Activated T-cell treated with anti-CD3 and anti-CD28 coated beads, Interleukin-2, amount 50 U/mL, for 4 hours (primary cell): ENCODE data around the gene P3H4. TPM values are rescaled to one million over a fixed set of nuclear protein-coding genes. Genes with fewer than 3 reads are reported as not detected.
"Not testable (repeated sequence)": the region's sequence is repeated elsewhere in the genome, so short reads cannot be mapped to it uniquely, and the experiment has no call there.

Source experiments
- ATAC-seq, 2 donors: fragments of 200-7000 bp; cut with Tn5 transposase; one replicate each; pipeline ENCODE4 v1.10.0; 2021
- DNase-seq: peaks from one replicate; pipeline ENCODE4 v3.0.0-alpha.2; 2020
- H3K27me3 Mint-ChIP-seq: one replicate; pipeline ENCODE4 v1.8.0; 2021; ENCODE audit warnings: low read depth, mixed read lengths
- H3K36me3 Mint-ChIP-seq: one replicate; pipeline ENCODE4 v1.8.0; 2022; ENCODE audit warnings: mixed read lengths; ENCODE audit not compliant: insufficient read depth
- H3K4me1 Mint-ChIP-seq: one replicate; pipeline ENCODE4 v1.8.0; 2021; ENCODE audit warnings: low read depth, mixed read lengths
- H3K4me3 Mint-ChIP-seq: one replicate; pipeline ENCODE4 v1.8.0; 2021; ENCODE audit warnings: mild to moderate bottlenecking, moderate library complexity, mixed read lengths
- H3K9me3 Mint-ChIP-seq: one replicate; pipeline ENCODE4 v1.8.0; 2021; ENCODE audit warnings: mixed read lengths
- total RNA-seq, 3 donors: library from RNA; stranded (reverse); gene quantifications; one replicate each; pipeline ENCODE4 v1.2.1, GENCODE V29; 2021

P3H4 gene
- total RNA-seq, 3 donors from 2014 or later, result 2.0 to 3.6 (median 2.5) TPM

- H3K4me1 Mint-ChIP-seq, result peaks cover 19% of the 10 kb centered on the region
- H3K9me3 Mint-ChIP-seq, result no peaks in the 10 kb centered on the region
- ATAC-seq, result no peak
- peak overlapping the region; percentile 66 for H3K4me3 Mint-ChIP-seq
- no peaks in the 10 kb centered on the region for H3K36me3 Mint-ChIP-seq
- peaks cover 16% of the 10 kb centered on the region for H3K27me3 Mint-ChIP-seq
- no peak for DNase-seq
These were observed 24.7 kb downstream of the P3H4 start for GRCh38 chr17:41787021-41787418.

- Mint-ChIP-seq H3K36me3 (no peaks in the 10 kb centered on the region), H3K4me1 (peaks cover 19% of the 10 kb centered on the region), H3K9me3 (no peaks in the 10 kb centered on the region), H3K27me3 (peaks cover 22% of the 10 kb centered on the region), H3K4me3 (peak within 1 kb of the TSS; percentile 66)
- ATAC-seq (peak; percentile 95 to 97), DNase-seq (peak; percentile 86)
These were observed 25.3 kb downstream of the P3H4 start, which contains the start of gene JUP for GRCh38 chr17:41786227-41787020. Gene JUP (minus strand): TSS chr17:41786711. CDS start chr17:41771854, 14,857 bp downstream.

- DNase-seq (no peak), ATAC-seq (no peak)
- Mint-ChIP-seq H3K27me3 (peaks cover 23% of the 10 kb centered on the region), H3K4me3 (peak overlapping the region; percentile 46), H3K4me1 (peaks cover 19% of the 10 kb centered on the region), H3K36me3 (no peaks in the 10 kb centered on the region), H3K9me3 (no peaks in the 10 kb centered on the region)
These were observed 25.9 kb downstream of the P3H4 start for GRCh38 chr17:41785859-41786226.

GRCh38 chr17:41785091-41785858 is 26.5 kb downstream of the P3H4 start:
- H3K27me3 Mint-ChIP-seq, result peaks cover 25% of the 10 kb centered on the region
- peak overlapping the region; percentile 46 for H3K4me3 Mint-ChIP-seq
- no peaks in the 10 kb centered on the region for H3K36me3 Mint-ChIP-seq
- DNase-seq, result no peak
- ATAC-seq, result no peak
- H3K9me3 Mint-ChIP-seq, result no peaks in the 10 kb centered on the region
- H3K4me1 Mint-ChIP-seq, result peaks cover 17% of the 10 kb centered on the region

- H3K36me3 Mint-ChIP-seq, result no peaks in the 10 kb centered on the region
- H3K9me3 Mint-ChIP-seq, result no peaks in the 10 kb centered on the region
- peak overlapping the region; percentile 8 for H3K4me3 Mint-ChIP-seq
- ATAC-seq (no peak), DNase-seq (no peak)
- peaks cover 25% of the 10 kb centered on the region for H3K27me3 Mint-ChIP-seq
- peaks cover 17% of the 10 kb centered on the region for H3K4me1 Mint-ChIP-seq
These were observed 27.5 kb downstream of the P3H4 start for GRCh38 chr17:41784207-41784744.

GRCh38 chr17:41782142-41782541 is 29.6 kb downstream of the P3H4 start:
- Mint-ChIP-seq H3K36me3 (no peaks in the 10 kb centered on the region), H3K27me3 (peaks cover 25% of the 10 kb centered on the region), H3K4me1 (peaks cover 10% of the 10 kb centered on the region), H3K4me3 (no peak overlapping the region), H3K9me3 (no peaks in the 10 kb centered on the region)
- ATAC-seq (no peak), DNase-seq (no peak)

GRCh38 chr17:41781404-41782110 is 30.2 kb downstream of the P3H4 start:
- Mint-ChIP-seq H3K4me3 (no peak overlapping the region), H3K9me3 (no peaks in the 10 kb centered on the region), H3K36me3 (no peaks in the 10 kb centered on the region), H3K27me3 (peaks cover 20% of the 10 kb centered on the region), H3K4me1 (peaks cover 7% of the 10 kb centered on the region)
- DNase-seq (no peak), ATAC-seq (no peak)

GRCh38 chr17:41779954-41780353 is 31.8 kb downstream of the P3H4 start:
- Mint-ChIP-seq H3K27me3 (peaks cover 21% of the 10 kb centered on the region), H3K36me3 (no peaks in the 10 kb centered on the region), H3K4me1 (peaks cover 4% of the 10 kb centered on the region), H3K9me3 (no peaks in the 10 kb centered on the region), H3K4me3 (no peak overlapping the region)
- ATAC-seq (no peak), DNase-seq (no peak)

- DNase-seq, result no peak
- ATAC-seq, result no peak
- H3K9me3 Mint-ChIP-seq, result no peaks in the 10 kb centered on the region
- no peaks in the 10 kb centered on the region for H3K4me1 Mint-ChIP-seq
- peaks cover 18% of the 10 kb centered on the region for H3K27me3 Mint-ChIP-seq
- no peaks in the 10 kb centered on the region for H3K36me3 Mint-ChIP-seq
- H3K4me3 Mint-ChIP-seq, result no peak overlapping the region
These were observed 34.1 kb downstream of the P3H4 start for GRCh38 chr17:41777574-41778188.

GRCh38 chr17:41777157-41777573 is 34.6 kb downstream of the P3H4 start:
- H3K4me1 Mint-ChIP-seq, result no peaks in the 10 kb centered on the region
- no peaks in the 10 kb centered on the region for H3K9me3 Mint-ChIP-seq
- no peak overlapping the region for H3K4me3 Mint-ChIP-seq
- peaks cover 19% of the 10 kb centered on the region for H3K27me3 Mint-ChIP-seq
- no peak for DNase-seq
- no peaks in the 10 kb centered on the region for H3K36me3 Mint-ChIP-seq
- ATAC-seq, result no peak

- H3K4me1 Mint-ChIP-seq, result not testable (repeated sequence)
These were observed 35.4 kb downstream of the P3H4 start for GRCh38 chr17:41776262-41776900.

GRCh38 chr17:41775394-41776226 is 36.1 kb downstream of the P3H4 start:
- no peaks in the 10 kb centered on the region for H3K36me3 Mint-ChIP-seq
- no peaks in the 10 kb centered on the region for H3K9me3 Mint-ChIP-seq
- no peaks in the 10 kb centered on the region for H3K4me1 Mint-ChIP-seq
- ATAC-seq (no peak), DNase-seq (no peak)
- H3K27me3 Mint-ChIP-seq, result peaks cover 11% of the 10 kb centered on the region
- H3K4me3 Mint-ChIP-seq, result no peak overlapping the region

More at GRCh38 chr17:41776262-41776900, 35.4 kb downstream of the P3H4 start:
- H3K4me3 Mint-ChIP-seq, H3K36me3 Mint-ChIP-seq, H3K9me3 Mint-ChIP-seq, DNase-seq, ATAC-seq: not testable (repeated sequence)
- H3K27me3 Mint-ChIP-seq, result peaks cover 11% of the 10 kb centered on the region

- no peak overlapping the region for H3K4me3 Mint-ChIP-seq
- no peaks in the 10 kb centered on the region for H3K4me1 Mint-ChIP-seq
- peaks cover 9% of the 10 kb centered on the region for H3K27me3 Mint-ChIP-seq
- no peak for ATAC-seq
- H3K36me3 Mint-ChIP-seq, result no peaks in the 10 kb centered on the region
- H3K9me3 Mint-ChIP-seq, result no peaks in the 10 kb centered on the region
- no peak for DNase-seq
These were observed 38.0 kb downstream of the P3H4 start for GRCh38 chr17:41773731-41774193.
